GM18861 (cell line): ENCODE measurements around the gene FANCC.

Experiments
- ATAC-seq: cut with Tn5 transposase; IDR thresholded peaks from one replicate; pipeline ENCODE4 v1.9.1; 2021; ENCODE audit not compliant: unreplicated experiment

The FANCC gene

DNA sequence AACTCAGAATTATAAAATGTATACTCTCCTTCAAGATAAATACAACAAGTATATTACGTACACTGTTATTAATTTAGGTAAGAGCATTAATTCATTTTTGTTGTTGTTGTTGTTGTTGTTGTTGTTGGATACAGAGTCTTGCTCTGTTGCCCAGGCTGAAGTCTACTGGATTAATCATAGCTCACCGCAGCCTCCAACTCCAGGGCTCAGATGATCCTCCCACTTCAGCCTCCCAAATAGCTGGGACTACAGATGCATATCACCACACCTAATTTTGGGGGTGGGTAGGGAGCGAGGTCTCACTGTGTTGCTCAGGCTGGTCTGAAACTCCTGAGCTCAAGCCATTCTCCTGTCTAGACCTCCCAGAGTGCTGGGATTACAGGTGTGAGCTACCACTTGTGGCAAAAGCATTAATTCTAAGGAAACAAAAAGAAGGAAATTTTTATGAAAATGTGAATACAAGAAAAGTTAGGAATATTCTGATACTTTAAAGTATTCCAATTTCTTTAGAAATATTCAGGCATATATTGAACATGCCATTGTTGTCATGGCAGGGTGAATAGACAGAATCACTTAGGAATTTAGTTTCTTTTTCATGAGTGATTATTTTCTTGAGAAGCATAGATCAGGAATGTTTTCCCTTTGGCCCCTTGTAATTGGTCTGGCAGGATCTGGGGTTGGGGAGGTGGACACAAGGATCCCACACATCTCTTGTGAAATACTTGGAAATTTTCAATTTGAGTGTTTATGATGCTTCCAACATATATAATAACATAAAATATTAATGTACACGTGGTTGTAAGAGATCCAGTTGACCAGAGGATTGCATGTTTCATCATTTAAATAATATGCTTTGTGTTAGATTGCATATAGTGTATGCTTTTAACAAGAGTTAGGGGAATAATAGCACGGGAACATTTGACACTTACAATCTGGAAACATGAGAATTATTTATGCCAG lies 263.6 kb downstream of the FANCC start:
- ATAC-seq: no peak

DNA sequence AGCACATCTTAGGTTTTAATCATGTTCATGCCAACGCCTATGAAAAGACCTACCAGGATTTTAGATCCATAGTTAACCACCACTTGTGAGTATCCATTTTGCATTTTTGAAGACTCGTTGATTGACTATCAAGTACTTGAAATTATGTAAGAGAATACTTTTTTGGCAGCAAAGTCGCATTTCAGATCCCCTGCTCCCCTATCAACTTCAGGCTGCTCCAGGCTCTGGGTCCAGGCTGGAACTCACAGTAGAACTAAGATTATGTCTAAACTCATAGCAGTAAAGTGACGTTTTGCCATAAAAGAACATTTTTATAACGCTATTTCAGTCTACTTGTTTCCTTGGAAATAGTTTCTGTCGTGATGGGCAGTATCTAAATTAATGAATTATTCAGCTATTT lies 267.7 kb downstream of the FANCC start:
- ATAC-seq: no peak
